ENCODE data around the gene ZNF774. TPM values are rescaled to one million over a fixed set of nuclear protein-coding genes. Genes with fewer than 3 reads are reported as not detected.
"Not testable (repeated sequence)": the region's sequence is repeated elsewhere in the genome, so short reads cannot be mapped to it uniquely, and the experiment has no call there.

ZNF774 gene
- total RNA-seq, 8 experiments from 2014 or later: 1.8 to 7.1 (median 3.5) TPM

- H3K4me3 ChIP-seq; ATAC-seq (replicated peaks in 6 of 8); H3K27ac ChIP-seq: not testable (repeated sequence)
- WGBS, 10 experiments: 89 to 100% (median 100%) methylated on average over 1 of the region's 1 CpG; no CpG with 5 or more reads in 7 of the 10 experiments
- in situ Hi-C loops (cut with MboI; ENCODE audit: low pct_unique_long_range_greater_than_20kb in 2 of 9, low sequenced_read_pairs in 9 of 9, unreplicated experiment in 9 of 9): loop anchor here in 3 of 9 experiments (25.0 kb wide), 3 partner anchors 115 to 540 kb away; partner anchors contain the start of gene FES (in 2 of the 3)
- peaks cover 0 to 11% of the 10 kb centered on the region in 2 donors for H3K4me1 ChIP-seq (replicated peaks in 1 of 2)
Observed at GRCh38 chr15:90347431-90348065, 4.5 kb upstream of the ZNF774 start.

GRCh38 chr15:90348456-90348855 lies 3.6 kb upstream of the ZNF774 start:
- Histone ChIP-seq H3K27ac (no peak overlapping the region), H3K4me3 (no peak overlapping the region), H3K4me1 (replicated peaks in 1 of 2) (peaks cover 0 to 7% of the 10 kb centered on the region in 2 donors)
- in situ Hi-C loops (cut with MboI; ENCODE audit: low pct_unique_long_range_greater_than_20kb in 2 of 9, low sequenced_read_pairs in 9 of 9, unreplicated experiment in 9 of 9): loop anchor here in 3 of 9 experiments (25.0 kb wide), 3 partner anchors 114 to 539 kb away; partner anchors contain the start of gene FES (in 2 of the 3)
- 80 to 100% (median 88%) methylated on average over 1 to 4 of the region's 6 CpGs; no CpG with 5 or more reads in 6 of the 10 experiments for WGBS, 10 experiments
- ATAC-seq (replicated peaks in 6 of 8): no peak

GRCh38 chr15:90349072-90349471 lies 3.0 kb upstream of the ZNF774 start:
- no peak overlapping the region for H3K4me3 ChIP-seq
- in situ Hi-C loops (cut with MboI; ENCODE audit: low pct_unique_long_range_greater_than_20kb in 2 of 9, low sequenced_read_pairs in 9 of 9, unreplicated experiment in 9 of 9): loop anchor here in 3 of 9 experiments (25.0 kb wide), 3 partner anchors 113 to 538 kb away; partner anchors contain the start of gene FES (in 2 of the 3)
- no peak for ATAC-seq (replicated peaks in 6 of 8)
- 92 to 100% (median 93%) methylated on average over 1 to 9 of the region's 21 CpGs; no CpG with 5 or more reads in 5 of the 10 experiments for WGBS, 10 experiments
- H3K27ac ChIP-seq: no peak overlapping the region
- peaks cover 0 to 7% of the 10 kb centered on the region in 2 donors for H3K4me1 ChIP-seq (replicated peaks in 1 of 2)

GRCh38 chr15:90349821-90350220 lies 2.3 kb upstream of the ZNF774 start:
- Histone ChIP-seq H3K4me3 (no peak overlapping the region), H3K4me1 (replicated peaks in 1 of 2) (peaks cover 0 to 7% of the 10 kb centered on the region in 2 donors), H3K27ac (no peak overlapping the region)
- in situ Hi-C loops (cut with MboI; ENCODE audit: low pct_unique_long_range_greater_than_20kb in 2 of 9, low sequenced_read_pairs in 9 of 9, unreplicated experiment in 9 of 9): loop anchor here in 3 of 9 experiments (25.0 kb wide), 3 partner anchors 112 to 537 kb away; partner anchors contain the start of gene FES (in 2 of the 3)
- WGBS, 10 experiments: 83 to 100% (median 93%) methylated on average over 2 to 5 of the region's 9 CpGs; no CpG with 5 or more reads in 3 of the 10 experiments
- no peak for ATAC-seq (replicated peaks in 6 of 8)

- in situ Hi-C loops (cut with MboI; ENCODE audit: low pct_unique_long_range_greater_than_20kb in 2 of 9, low sequenced_read_pairs in 9 of 9, unreplicated experiment in 9 of 9): no loop called here
Observed at GRCh38 chr15:90351479-90352106, 491 bp upstream of the ZNF774 start.

GRCh38 chr15:90354986-90355385 lies 2.9 kb downstream of the ZNF774 start:
- WGBS, 10 experiments: 67 to 100% (median 100%) methylated on average over 1 to 2 of the region's 2 CpGs; no CpG with 5 or more reads in 5 of the 10 experiments
- H3K4me3 ChIP-seq: no peak overlapping the region
- ATAC-seq (replicated peaks in 6 of 8): no peak
- H3K4me1 ChIP-seq (replicated peaks in 1 of 2): no peaks in the 10 kb centered on the region
- no peak overlapping the region for H3K27ac ChIP-seq
- in situ Hi-C loops (cut with MboI; ENCODE audit: low pct_unique_long_range_greater_than_20kb in 2 of 9, low sequenced_read_pairs in 9 of 9, unreplicated experiment in 9 of 9): no loop called here

More at GRCh38 chr15:90351479-90352106, 491 bp upstream of the ZNF774 start:
- 25 to 100% (median 82%) methylated on average over 1 to 7 of the region's 25 CpGs; no CpG with 5 or more reads in 2 of the 10 experiments for WGBS, 10 experiments
- Histone ChIP-seq H3K4me1 (replicated peaks in 1 of 2) (peaks cover 0 to 3% of the 10 kb centered on the region in 2 donors), H3K4me3 (peak overlapping the region; percentile 53 to 85 (median 65)), H3K27ac (no peak overlapping the region)
- peak; percentile 4 to 47 (median 39) for ATAC-seq (replicated peaks in 6 of 8)

- Histone ChIP-seq H3K27ac (no peak overlapping the region), H3K4me1 (replicated peaks in 1 of 2) (peaks cover 5 to 9% of the 10 kb centered on the region in 2 donors), H3K4me3 (no peak overlapping the region)
- 40 to 100% (median 79%) methylated on average over 1 to 8 of the region's 8 CpGs for WGBS, 10 experiments
- in situ Hi-C loops (cut with MboI; ENCODE audit: low pct_unique_long_range_greater_than_20kb in 2 of 9, low sequenced_read_pairs in 9 of 9, unreplicated experiment in 9 of 9): no loop called here
- no peak for ATAC-seq (replicated peaks in 6 of 8)
Observed at GRCh38 chr15:90358124-90359033, 6.3 kb downstream of the ZNF774 start.

- Histone ChIP-seq H3K27ac (no peak overlapping the region), H3K4me1 (replicated peaks in 1 of 2) (peaks cover 5 to 9% of the 10 kb centered on the region in 2 donors), H3K4me3 (no peak overlapping the region)
- ATAC-seq (replicated peaks in 6 of 8): no peak
- WGBS, 10 experiments: 72 to 100% (median 92%) methylated on average over 2 to 8 of the region's 14 CpGs; no CpG with 5 or more reads in 5 of the 10 experiments
- in situ Hi-C loops (cut with MboI; ENCODE audit: low pct_unique_long_range_greater_than_20kb in 2 of 9, low sequenced_read_pairs in 9 of 9, unreplicated experiment in 9 of 9): no loop called here
Observed at GRCh38 chr15:90360746-90361145, 8.7 kb downstream of the ZNF774 start.

GRCh38 chr15:90362936-90363212 lies 10.8 kb downstream of the ZNF774 start:
- Histone ChIP-seq H3K4me3 (no peak overlapping the region), H3K27ac (peak overlapping the region; percentile 21 to 39), H3K4me1 (replicated peaks in 1 of 2) (peaks cover 5 to 9% of the 10 kb centered on the region in 2 donors)
- in situ Hi-C loops (cut with MboI; ENCODE audit: low pct_unique_long_range_greater_than_20kb in 2 of 9, low sequenced_read_pairs in 9 of 9, unreplicated experiment in 9 of 9): no loop called here
- peak; percentile 72 to 91 (median 79) for ATAC-seq (replicated peaks in 6 of 8)
- 0 to 80% (median 62%) methylated on average over 1 to 2 of the region's 2 CpGs; no CpG with 5 or more reads in 4 of the 10 experiments for WGBS, 10 experiments

GRCh38 chr15:90364251-90364650 lies 12.2 kb downstream of the ZNF774 start:
- H3K4me1 ChIP-seq (replicated peaks in 1 of 2): peaks cover 5 to 9% of the 10 kb centered on the region in 2 donors
- H3K27ac ChIP-seq: no peak overlapping the region
- peak in 2 of 8 experiments; percentile 14 to 28 for ATAC-seq (replicated peaks in 6 of 8)
- 47 to 100% (median 85%) methylated on average over 1 to 2 of the region's 4 CpGs; no CpG with 5 or more reads in 4 of the 10 experiments for WGBS, 10 experiments
- in situ Hi-C loops (cut with MboI; ENCODE audit: low pct_unique_long_range_greater_than_20kb in 2 of 9, low sequenced_read_pairs in 9 of 9, unreplicated experiment in 9 of 9): no loop called here
- no peak overlapping the region for H3K4me3 ChIP-seq

GRCh38 chr15:90365414-90366055 lies 13.5 kb downstream of the ZNF774 start:
- 80 to 100% (median 92%) methylated on average over 4 to 13 of the region's 15 CpGs; no CpG with 5 or more reads in 2 of the 10 experiments for WGBS, 10 experiments
- Histone ChIP-seq H3K27ac (no peak overlapping the region), H3K4me3 (no peak overlapping the region), H3K4me1 (replicated peaks in 1 of 2) (peaks cover 5 to 9% of the 10 kb centered on the region in 2 donors)
- no peak for ATAC-seq (replicated peaks in 6 of 8)
- in situ Hi-C loops (cut with MboI; ENCODE audit: low pct_unique_long_range_greater_than_20kb in 2 of 9, low sequenced_read_pairs in 9 of 9, unreplicated experiment in 9 of 9): no loop called here

- peaks cover 0 to 1% of the 10 kb centered on the region in 2 donors for H3K4me1 ChIP-seq (replicated peaks in 1 of 2)
- H3K27ac ChIP-seq: no peak overlapping the region
- ATAC-seq (replicated peaks in 6 of 8): peak in 3 of 8 experiments; percentile 27 to 51 (median 30)
- WGBS, 10 experiments: 6 to 86% (median 44%) methylated on average over 1 to 3 of the region's 3 CpGs; no CpG with 5 or more reads in 1 of the 10 experiments
- in situ Hi-C loops (cut with MboI; ENCODE audit: low pct_unique_long_range_greater_than_20kb in 2 of 9, low sequenced_read_pairs in 9 of 9, unreplicated experiment in 9 of 9): no loop called here
- H3K4me3 ChIP-seq: no peak overlapping the region
Observed at GRCh38 chr15:90367576-90367975, 15.5 kb downstream of the ZNF774 start.

All from motor neuron (in vitro differentiated cells).